ENCODE data around the gene OR7C2. TPM values are rescaled to one million over a fixed set of nuclear protein-coding genes. Genes with fewer than 3 reads are reported as not detected.
A peak's percentile ranks its signal among the peaks of the same experiment; 100 is the strongest.

OR7C2 gene
- total and polyA plus RNA-seq, 4 donors, result not detected

GRCh38 chr19:14978161-14978776 is 37.0 kb downstream of the OR7C2 start:
- no peak overlapping the region for H3K4me3 ChIP-seq
- peaks cover 12 to 51% (median 33%) of the 10 kb centered on the region in 3 donors for H3K27me3 ChIP-seq (ENCODE audit: control insufficient read depth in 3 of 3, insufficient read depth in 3 of 3, low read length in 2 of 3)
- H3K4me1 ChIP-seq (ENCODE audit: control insufficient read depth in 5 of 5, insufficient read depth in 5 of 5, low read length in 5 of 5), result no peaks in the 10 kb centered on the region
- DNase-seq (no peak), ATAC-seq (ENCODE audit: insufficient read depth, low FRiP score) (no peak)
- H3K9ac ChIP-seq (ENCODE audit: insufficient read depth in 1 of 2, low read length in 2 of 2), result no peak overlapping the region
- whole genome bisulfite sequencing, 2 donors, result 59 to 73% methylated on average over 6 of the region's 6 CpGs
- peaks cover 0 to 3% (median 0%) of the 10 kb centered on the region in 4 donors for H3K9me3 ChIP-seq (ENCODE audit: control insufficient read depth in 4 of 4, insufficient read depth in 3 of 4, low read length in 3 of 4)
- TF ChIP-seq CTCF (IDR thresholded peaks at IDR 0.05; ENCODE audit: control extremely low read depth, extremely low read depth), result no peak
- no peaks in the 10 kb centered on the region for H3K36me3 ChIP-seq (ENCODE audit: control insufficient read depth in 4 of 4, insufficient read depth in 4 of 4, low read length in 4 of 4)
- no peak overlapping the region for H3K27ac ChIP-seq (ENCODE audit: low read depth in 1 of 2, low read length in 1 of 2)

GRCh38 chr19:14979476-14980255 is 38.4 kb downstream of the OR7C2 start, which contains the start of gene SLC1A6:
TSS of gene SLC1A6 (minus strand) at chr19:14979864. CDS start at chr19:14972910, 6,954 bp downstream.
- no peak for TF ChIP-seq CTCF (IDR thresholded peaks at IDR 0.05; ENCODE audit: control extremely low read depth, extremely low read depth)
- Histone ChIP-seq H3K4me3 (no peak within 1 kb of the TSS), H3K36me3 (ENCODE audit: control insufficient read depth in 4 of 4, insufficient read depth in 4 of 4, low read length in 4 of 4) (no peaks in the 10 kb centered on the region), H3K9ac (ENCODE audit: insufficient read depth in 1 of 2, low read length in 2 of 2) (no peak within 1 kb of the TSS), H3K27me3 (ENCODE audit: control insufficient read depth in 3 of 3, insufficient read depth in 3 of 3, low read length in 2 of 3) (peaks cover 12 to 52% (median 33%) of the 10 kb centered on the region in 3 donors), H3K4me1 (ENCODE audit: control insufficient read depth in 5 of 5, insufficient read depth in 5 of 5, low read length in 5 of 5) (no peaks in the 10 kb centered on the region), H3K9me3 (ENCODE audit: control insufficient read depth in 4 of 4, insufficient read depth in 3 of 4, low read length in 3 of 4) (peaks cover 0 to 3% (median 0%) of the 10 kb centered on the region in 4 donors), H3K27ac (ENCODE audit: low read depth in 1 of 2, low read length in 1 of 2) (no peak within 1 kb of the TSS)
- DNase-seq (peak in 2 of 3 donors; percentile 2 to 15), ATAC-seq (ENCODE audit: insufficient read depth, low FRiP score) (no peak)
- 1% methylated on average over 38 to 84 of the region's 84 CpGs for WGBS, 2 donors

GRCh38 chr19:14985133-14985532 is 43.8 kb downstream of the OR7C2 start:
- H3K9ac ChIP-seq (ENCODE audit: insufficient read depth in 1 of 2, low read length in 2 of 2), result no peak overlapping the region
- H3K27me3 ChIP-seq (ENCODE audit: control insufficient read depth in 3 of 3, insufficient read depth in 3 of 3, low read length in 2 of 3), result peaks cover 0 to 19% (median 17%) of the 10 kb centered on the region in 3 donors
- 66 to 86% methylated on average over 5 of the region's 5 CpGs for WGBS, 2 donors
- H3K9me3 ChIP-seq (ENCODE audit: control insufficient read depth in 4 of 4, insufficient read depth in 3 of 4, low read length in 3 of 4), result peaks cover 0 to 4% (median 0%) of the 10 kb centered on the region in 4 donors
- H3K36me3 ChIP-seq (ENCODE audit: control insufficient read depth in 4 of 4, insufficient read depth in 4 of 4, low read length in 4 of 4), result no peaks in the 10 kb centered on the region
- ATAC-seq (ENCODE audit: insufficient read depth, low FRiP score) (no peak), DNase-seq (no peak)
- H3K4me1 ChIP-seq (ENCODE audit: control insufficient read depth in 5 of 5, insufficient read depth in 5 of 5, low read length in 5 of 5), result no peaks in the 10 kb centered on the region
- no peak overlapping the region for H3K27ac ChIP-seq (ENCODE audit: low read depth in 1 of 2, low read length in 1 of 2)
- no peak overlapping the region for H3K4me3 ChIP-seq
- no peak for TF ChIP-seq CTCF (IDR thresholded peaks at IDR 0.05; ENCODE audit: control extremely low read depth, extremely low read depth)

Other genes starting within 250 kb of the OR7C2 start
- 10 to 100 TPM in 1 of 2 donors, 1 to 10 TPM in 1; 2.8 to 25.7 TPM for gene ADGRE2, start 162.9 kb upstream of the OR7C2 start, total RNA-seq
- gene ADGRE2, start 162.9 kb upstream of the OR7C2 start, polyA plus RNA-seq, result 10 to 100 TPM in 1 of 2 donors, 1 to 10 TPM in 1; 4.1 to 40.2 TPM
- gene OR7A5, start 106.3 kb upstream of the OR7C2 start, total RNA-seq, result not detected
- gene OR7A5, start 106.3 kb upstream of the OR7C2 start, polyA plus RNA-seq, result not detected
- not detected for gene OR7C1, start 106.3 kb upstream of the OR7C2 start, total RNA-seq
- gene OR7C1, start 106.3 kb upstream of the OR7C2 start, polyA plus RNA-seq, result under 1 TPM; under 0.01 to 0.01 TPM
- not detected for gene OR7A10, start 92.6 kb upstream of the OR7C2 start, total RNA-seq
- gene OR7A10, start 92.6 kb upstream of the OR7C2 start, polyA plus RNA-seq, result not detected
- gene OR7A17, start 55.4 kb upstream of the OR7C2 start, total RNA-seq, result not detected
- not detected for gene OR7A17, start 55.4 kb upstream of the OR7C2 start, polyA plus RNA-seq
- not detected for gene SLC1A6, start 38.4 kb downstream of the OR7C2 start, total RNA-seq
- not detected for gene SLC1A6, start 38.4 kb downstream of the OR7C2 start, polyA plus RNA-seq
- not detected for gene CASP14, start 108.0 kb downstream of the OR7C2 start, total RNA-seq
- not detected for gene CASP14, start 108.0 kb downstream of the OR7C2 start, polyA plus RNA-seq
- gene OR1I1, start 140.7 kb downstream of the OR7C2 start, total RNA-seq, result not detected
- not detected for gene OR1I1, start 140.7 kb downstream of the OR7C2 start, polyA plus RNA-seq
- 10 to 100 TPM; 17.0 to 26.9 TPM for gene SYDE1, start 165.9 kb downstream of the OR7C2 start, total RNA-seq
- 10 to 100 TPM in 1 of 2 donors, 1 to 10 TPM in 1; 5.5 to 16.5 TPM for gene SYDE1, start 165.9 kb downstream of the OR7C2 start, polyA plus RNA-seq